GM18873 (cell line): Measurements from ENCODE around the gene FLRT3.
A peak's percentile ranks its signal among the peaks of the same experiment; 100 is the strongest.

ENCODE experiments used
- ATAC-seq: cut with Tn5 transposase; IDR thresholded peaks from one replicate; pipeline ENCODE4 v1.9.1; 2021; ENCODE audit warnings: mild to moderate bottlenecking, moderate library complexity, moderate number of reproducible peaks; ENCODE audit not compliant: unreplicated experiment, low FRiP score

FLRT3 gene

DNA sequence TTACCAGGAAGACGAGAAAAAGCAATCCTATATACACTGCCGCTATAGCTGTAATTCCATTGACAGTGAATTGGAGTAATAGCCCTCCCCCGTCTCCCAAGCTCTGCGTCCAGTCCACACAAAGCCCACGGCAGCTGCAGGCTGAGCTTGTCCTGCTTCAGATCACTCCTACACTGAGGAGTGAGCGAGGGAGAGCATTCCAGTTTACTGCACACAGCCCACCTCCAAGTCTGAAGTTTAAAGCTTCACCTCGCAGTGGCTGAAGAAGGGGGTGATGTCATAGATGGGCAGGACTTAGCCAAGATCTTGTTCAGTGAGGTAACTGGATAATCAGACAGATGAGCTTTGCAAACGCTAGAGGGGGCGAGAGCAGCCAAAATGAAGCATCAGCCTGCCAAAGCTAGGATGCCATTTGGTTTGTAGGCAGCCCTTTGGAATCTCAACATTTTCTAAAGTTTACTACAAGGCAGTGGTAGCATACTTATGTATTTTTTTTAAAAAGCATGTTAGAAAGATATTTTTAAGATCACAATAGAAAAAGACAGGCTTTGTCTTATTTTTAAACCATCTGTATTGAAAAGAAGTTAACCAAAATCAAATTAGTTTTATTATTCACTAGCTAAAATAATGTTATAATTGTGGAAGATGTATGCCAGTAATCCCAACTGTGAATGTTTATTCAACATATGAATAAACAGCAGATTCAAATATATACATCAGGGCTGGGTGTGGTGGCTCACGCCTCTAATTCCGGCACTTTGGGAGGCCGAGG, at the start of gene FLRT3:
Gene FLRT3 (minus strand): TSS at position 213 of the 772 bp plus-strand sequence. CDS start 10,106 bp downstream, outside the sequence.
- ATAC-seq = peak; percentile 94

GRCh38 chr20:14386726-14387125, 49.3 kb upstream of the FLRT3 start:
- no peak for ATAC-seq

GRCh38 chr20:14385176-14385740, 47.8 kb upstream of the FLRT3 start:
- no peak for ATAC-seq

- no peak for ATAC-seq
Observed at GRCh38 chr20:14384416-14385175, 47.2 kb upstream of the FLRT3 start.

DNA sequence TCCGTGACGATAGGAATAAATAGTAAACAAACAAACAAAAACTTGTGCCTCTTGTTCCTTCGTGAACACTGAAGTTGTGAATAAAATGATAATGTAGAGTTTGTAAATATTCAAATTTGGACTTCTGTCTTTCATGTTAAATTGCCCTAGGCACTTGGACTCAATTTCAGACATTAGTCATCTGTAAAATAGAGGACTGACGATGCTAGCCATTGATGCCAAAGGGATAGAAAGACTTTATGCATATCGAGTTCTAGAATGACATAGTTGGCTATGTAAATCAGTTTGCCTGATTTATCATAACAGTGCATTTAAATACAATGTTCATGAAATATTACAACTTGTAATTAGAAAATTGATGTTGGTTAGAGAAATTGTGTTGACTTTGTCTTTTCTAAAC, 45.9 kb upstream of the FLRT3 start:
- no peak for ATAC-seq

DNA sequence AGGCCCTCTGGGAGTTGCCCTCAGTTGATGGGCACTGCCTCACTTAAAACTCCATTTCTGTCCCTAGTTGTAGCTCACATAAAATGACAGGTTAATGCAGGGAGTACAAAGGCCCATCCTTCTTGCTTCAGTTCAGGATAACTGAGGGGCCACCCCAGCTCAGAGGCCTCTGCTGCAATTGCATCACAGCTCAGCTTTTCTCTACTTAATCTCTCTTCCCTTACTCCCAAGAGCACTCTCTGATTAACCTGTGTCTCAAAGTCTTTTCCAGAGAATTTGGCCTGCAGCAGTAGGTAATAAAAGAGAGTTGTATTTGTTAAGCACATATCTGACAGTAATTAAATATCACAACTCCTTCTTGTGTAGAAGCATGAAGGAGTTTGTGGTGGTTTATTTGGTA, 40.9 kb upstream of the FLRT3 start:
- ATAC-seq = no peak

DNA sequence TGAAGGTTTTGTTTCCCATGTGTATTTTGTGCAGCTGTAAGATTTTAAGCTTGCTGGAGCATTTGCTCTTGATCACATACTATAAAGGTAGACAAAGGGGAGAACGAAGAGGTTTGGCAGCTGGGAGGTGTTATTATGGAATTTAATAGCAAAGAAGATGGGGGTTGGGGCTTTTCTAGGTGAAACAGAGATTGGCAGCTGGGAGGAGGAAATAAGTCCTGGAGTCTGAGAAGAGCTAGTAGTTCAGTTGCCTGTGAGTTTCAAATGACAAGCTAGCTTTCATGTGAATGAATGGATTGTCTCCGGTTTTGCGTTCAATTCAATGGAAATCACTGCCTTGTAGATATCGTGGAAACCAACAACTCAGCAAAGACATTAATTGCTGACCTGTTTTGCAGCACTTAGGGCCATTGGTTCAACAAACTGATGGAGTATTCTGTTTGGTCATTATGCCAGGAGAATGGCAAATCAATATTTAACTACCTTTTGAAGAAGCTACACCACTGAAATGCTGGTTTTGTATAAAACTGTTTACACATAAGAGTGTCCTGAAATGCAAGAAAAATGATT, 38.1 kb upstream of the FLRT3 start:
- no peak for ATAC-seq

DNA sequence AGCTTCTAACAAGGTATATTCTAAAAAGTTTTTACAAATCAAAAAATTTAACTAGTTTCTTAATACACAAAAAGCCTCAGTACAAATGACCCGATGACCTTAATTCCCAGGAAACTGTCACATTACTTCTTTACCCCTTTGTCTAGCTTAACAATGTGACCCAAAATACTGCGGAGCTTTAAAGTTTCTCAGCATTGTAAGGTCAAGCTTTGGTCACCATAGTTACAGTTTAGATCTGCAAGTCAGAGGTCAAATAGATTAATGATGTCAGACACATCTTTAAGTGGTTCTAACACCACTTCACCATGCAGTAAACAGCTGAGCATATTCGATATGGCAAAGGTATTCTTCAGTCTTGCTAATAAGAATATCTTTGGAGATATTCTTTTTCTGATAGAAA, 36.8 kb upstream of the FLRT3 start:
- no peak for ATAC-seq

DNA sequence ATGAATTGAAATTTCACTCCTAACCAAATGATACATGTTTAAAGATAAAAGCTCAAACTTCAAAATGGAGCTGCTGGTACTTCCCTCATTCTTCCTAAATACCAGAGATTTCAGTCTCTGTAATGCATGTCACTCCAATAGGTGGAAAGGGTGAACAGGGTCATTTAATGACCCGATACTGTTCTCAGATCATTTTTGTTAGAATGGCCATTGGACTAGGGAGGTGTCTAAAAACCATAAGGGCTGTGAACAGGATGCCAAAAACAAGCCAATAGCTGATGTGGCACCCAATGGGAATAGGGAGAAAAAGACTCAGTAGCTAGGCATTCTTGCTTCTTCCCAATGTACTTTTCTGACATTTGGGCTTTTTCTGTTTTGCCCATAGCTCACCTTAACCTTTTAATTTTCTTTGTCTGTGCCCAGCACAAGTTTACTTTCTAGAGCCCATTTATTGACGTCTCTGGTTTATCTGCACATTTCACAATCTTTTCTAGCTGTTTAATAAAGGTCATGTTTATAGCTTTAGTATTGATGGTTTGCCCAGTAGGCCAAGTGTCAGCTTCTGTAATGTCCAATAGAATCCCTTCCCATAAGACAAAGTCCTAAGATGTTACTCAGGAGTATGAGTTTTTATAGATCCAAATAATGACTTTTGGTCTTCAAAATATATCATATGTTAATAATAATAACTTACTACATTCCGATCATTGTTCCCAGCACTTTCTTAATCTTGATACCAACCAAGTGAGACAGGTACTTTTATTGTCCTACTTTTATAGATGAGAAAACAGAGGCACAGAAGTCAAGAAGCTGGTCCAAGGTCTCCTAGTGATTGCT, 24.3 kb upstream of the FLRT3 start:
- no peak for ATAC-seq

- no peak for ATAC-seq
Observed at GRCh38 chr20:14360416-14360815, 23.0 kb upstream of the FLRT3 start.

- ATAC-seq = no peak
Observed at GRCh38 chr20:14355791-14356190, 18.4 kb upstream of the FLRT3 start.

DNA sequence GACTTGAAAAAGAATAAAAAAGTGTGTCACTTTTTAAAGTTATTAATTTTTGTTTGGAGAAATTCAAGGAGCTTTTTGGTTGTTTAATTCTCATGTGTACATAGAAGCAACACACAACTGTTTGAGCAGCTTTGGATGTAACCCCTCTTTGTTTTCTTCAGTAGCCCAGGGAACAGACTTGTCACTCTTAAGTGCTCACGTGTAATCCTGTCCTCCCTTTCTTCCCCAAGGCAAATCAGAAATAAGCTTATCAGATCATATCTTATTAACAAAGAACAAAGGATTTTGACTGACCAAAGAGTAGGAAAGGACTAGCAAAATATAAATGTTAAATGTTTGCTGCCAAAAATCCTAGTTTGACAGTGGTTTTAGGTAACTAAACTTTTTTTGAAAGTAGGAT, 7.3 kb upstream of the FLRT3 start:
- no peak for ATAC-seq

DNA sequence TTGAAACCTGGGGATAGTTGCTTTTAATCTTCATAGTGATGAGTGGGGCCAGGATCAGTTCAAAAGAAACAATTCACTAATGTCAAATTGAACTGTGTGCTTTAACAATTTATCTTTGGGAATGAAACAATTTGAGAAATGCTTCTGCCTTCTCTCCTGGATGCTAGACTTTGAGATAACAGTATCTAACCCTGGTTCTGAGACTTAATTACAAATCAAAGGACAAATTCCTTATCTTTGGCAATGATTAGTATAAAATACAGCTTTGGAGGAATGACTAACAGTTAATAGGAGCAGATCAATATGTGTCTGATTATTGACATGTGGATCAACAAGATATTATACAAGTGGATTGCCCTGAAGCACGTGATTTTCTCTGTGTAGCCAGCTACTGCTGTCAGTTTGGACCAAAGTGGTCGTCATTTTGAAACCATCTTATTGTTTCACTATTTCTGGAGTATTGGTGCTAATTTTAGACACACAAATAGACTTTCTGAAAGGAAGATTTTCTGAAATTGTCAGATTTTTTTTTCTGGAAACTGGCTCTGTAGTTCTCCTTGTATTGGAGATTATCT, 6.2 kb upstream of the FLRT3 start:
- ATAC-seq = no peak

GRCh38 chr20:14342918-14343317, 5.5 kb upstream of the FLRT3 start:
- no peak for ATAC-seq

DNA sequence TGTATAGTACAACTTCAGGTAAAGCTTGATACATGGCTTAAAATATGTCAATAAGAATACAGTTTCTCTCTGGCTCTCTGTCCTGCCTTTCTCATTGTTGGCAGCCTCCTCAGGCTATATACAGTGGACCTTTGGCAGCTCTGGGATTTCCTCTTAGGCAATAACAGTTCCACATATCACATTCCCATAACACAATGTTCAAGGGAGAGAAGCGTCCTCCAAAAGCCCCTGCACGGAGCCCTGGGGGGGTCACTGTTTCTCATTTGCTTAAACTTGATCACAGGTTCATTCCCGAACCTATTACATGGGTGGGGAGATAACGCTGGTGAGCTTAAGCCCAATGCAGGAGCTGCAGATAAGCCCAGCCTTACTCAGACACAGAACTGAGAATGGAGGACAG, 4.4 kb upstream of the FLRT3 start:
- ATAC-seq = no peak

- ATAC-seq = no peak
Observed at GRCh38 chr20:14336686-14337085, 726 bp downstream of the FLRT3 start.

DNA sequence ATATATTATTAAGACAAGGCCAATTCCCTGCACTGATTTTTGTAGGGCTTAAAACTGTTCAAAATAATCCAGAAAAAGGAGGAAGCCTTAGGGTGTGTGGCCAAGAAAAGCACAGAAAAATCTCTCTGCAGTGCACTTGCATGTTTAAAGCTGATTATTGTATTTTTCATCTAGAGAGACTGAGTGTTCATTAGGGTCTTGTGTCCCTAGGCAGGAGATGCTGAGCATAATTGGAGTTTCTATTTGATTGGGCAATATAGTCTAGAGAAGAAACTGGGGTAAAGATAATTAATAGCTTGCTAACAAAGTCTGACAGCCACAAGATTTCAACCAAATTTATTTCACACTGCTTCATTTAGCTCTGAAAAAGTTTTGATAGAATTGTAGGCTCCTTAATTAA, 2.4 kb downstream of the FLRT3 start:
- no peak for ATAC-seq

DNA sequence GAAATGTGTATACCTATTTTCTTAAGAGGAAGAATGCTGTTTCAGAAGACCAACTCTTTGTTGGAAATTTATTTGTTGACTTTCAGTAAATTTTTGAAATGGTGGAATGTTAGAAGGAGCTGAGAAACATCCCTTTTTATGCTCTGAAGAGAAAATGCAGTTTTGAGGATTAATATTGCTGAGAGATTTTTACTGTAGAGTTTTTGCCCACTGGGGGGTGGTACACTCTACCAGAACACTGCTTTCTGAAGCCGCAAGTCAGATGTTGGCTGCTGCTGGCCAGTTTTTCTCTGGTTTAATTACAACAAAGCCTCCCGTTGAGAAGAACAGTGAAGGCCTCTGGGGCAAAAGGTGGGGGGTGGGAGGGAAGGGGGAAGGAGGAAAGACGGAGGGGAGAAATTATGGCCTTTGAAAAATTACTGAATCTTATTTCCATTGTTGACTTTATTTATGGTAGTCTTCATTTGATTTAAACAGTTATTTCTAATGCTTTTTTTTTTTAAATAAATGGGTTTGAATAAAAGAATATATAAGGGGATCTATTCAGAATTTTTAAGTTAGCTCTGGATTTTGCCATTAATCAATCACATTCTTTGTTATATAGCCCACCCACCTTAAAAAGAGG, 3.0 kb downstream of the FLRT3 start:
- ATAC-seq = no peak

- ATAC-seq = no peak
Observed at GRCh38 chr20:14333721-14334120, 3.7 kb downstream of the FLRT3 start.

- no peak for ATAC-seq
Observed at GRCh38 chr20:14332866-14333265, 4.5 kb downstream of the FLRT3 start.
